Astrocyte of the spinal cord (primary cell): ENCODE measurements around the gene ZNF106.

Experiments used
- DNase-seq: peaks from one replicate; pipeline ENCODE4 v3.0.0; 2011; ENCODE audit warnings: low read depth, low spot score
- H3K4me3 ChIP-seq: 2 replicates; pipeline ENCODE4 v1.5.1; 2011; ENCODE audit warnings: low read depth, mild to moderate bottlenecking, low read length, moderate library complexity
- in situ Hi-C: cut with HindIII; loops from 2 replicates; pipeline ENCODE4 v1.10.0; 2017; ENCODE audit warnings: low sequenced_read_pairs
- TF ChIP-seq, protein P1 (sequence below): IDR thresholded peaks from 2 replicates; pipeline ENCODE4 v1.5.1; 2012; ENCODE audit warnings: low read depth, mild to moderate bottlenecking, low read length, inconsistent platforms

ZNF106 gene

DNA sequence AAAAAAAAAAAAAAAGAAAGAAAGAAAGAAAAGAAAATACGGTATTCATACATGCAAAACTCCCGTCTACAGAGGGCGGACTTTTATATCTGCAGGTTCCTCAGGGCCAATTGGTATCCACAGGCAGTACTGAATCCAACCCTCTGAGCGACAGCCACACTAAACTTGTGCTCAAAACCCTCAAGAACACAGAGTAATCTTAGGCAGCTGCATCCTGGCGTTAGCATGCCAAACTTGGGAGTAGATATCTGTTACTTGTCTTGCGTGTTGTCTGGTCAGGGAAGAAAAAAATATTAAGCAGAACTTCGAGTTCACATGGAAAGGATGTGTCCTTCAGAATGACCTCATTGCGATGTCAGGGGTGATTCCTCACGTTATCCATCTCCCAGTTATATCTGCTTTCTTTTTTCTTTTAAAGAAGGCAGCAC, 17.3 kb upstream of the ZNF106 start:
- H3K4me3 ChIP-seq: no peak overlapping the region
- TF ChIP-seq, protein P1, sequence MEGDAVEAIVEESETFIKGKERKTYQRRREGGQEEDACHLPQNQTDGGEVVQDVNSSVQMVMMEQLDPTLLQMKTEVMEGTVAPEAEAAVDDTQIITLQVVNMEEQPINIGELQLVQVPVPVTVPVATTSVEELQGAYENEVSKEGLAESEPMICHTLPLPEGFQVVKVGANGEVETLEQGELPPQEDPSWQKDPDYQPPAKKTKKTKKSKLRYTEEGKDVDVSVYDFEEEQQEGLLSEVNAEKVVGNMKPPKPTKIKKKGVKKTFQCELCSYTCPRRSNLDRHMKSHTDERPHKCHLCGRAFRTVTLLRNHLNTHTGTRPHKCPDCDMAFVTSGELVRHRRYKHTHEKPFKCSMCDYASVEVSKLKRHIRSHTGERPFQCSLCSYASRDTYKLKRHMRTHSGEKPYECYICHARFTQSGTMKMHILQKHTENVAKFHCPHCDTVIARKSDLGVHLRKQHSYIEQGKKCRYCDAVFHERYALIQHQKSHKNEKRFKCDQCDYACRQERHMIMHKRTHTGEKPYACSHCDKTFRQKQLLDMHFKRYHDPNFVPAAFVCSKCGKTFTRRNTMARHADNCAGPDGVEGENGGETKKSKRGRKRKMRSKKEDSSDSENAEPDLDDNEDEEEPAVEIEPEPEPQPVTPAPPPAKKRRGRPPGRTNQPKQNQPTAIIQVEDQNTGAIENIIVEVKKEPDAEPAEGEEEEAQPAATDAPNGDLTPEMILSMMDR: no peak
- DNase-seq: no peak
- in situ Hi-C loops: no loop called here

DNA sequence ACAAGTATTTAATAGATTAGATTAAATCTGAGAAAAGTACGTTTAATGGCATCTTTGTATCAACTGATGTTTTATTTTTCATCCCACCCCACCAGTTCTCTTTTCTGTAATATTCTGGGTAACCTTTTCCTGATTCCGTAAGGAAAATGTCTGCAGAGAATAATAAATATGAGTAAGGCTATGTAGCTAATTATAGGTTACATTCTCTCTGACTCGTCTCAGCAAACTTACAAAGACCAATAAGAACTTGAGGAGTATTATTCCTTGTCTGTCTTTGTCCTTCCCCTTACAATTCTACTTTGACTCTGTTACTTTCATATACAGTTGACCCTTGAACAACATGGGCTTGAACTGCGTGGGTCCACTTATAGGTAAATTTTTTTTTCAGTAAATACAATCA, 16.6 kb upstream of the ZNF106 start:
- no peak for DNase-seq
- TF ChIP-seq, protein P1: no peak
- in situ Hi-C loops: no loop called here
- no peak overlapping the region for H3K4me3 ChIP-seq

DNA sequence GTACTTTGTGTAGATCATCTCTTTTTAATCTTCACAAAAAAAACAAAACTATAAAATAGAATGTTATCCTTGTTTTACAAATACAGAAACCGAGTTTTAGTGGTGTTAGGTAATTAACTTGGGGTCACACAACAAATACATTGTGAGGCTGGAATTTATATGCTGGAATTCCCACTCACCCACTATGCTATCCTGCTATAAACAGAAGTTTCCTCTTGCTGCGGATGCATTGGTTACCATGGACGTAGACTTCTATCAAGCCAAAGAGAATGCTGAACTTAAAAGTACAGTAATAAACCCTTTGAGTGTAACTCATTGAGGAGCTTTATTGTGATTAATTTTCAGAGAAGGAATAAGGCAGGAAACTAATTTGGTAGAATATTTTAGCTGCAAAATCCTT, 13.7 kb upstream of the ZNF106 start:
- TF ChIP-seq, protein P1: no peak
- in situ Hi-C loops: no loop called here
- no peak for DNase-seq
- H3K4me3 ChIP-seq: no peak overlapping the region

DNA sequence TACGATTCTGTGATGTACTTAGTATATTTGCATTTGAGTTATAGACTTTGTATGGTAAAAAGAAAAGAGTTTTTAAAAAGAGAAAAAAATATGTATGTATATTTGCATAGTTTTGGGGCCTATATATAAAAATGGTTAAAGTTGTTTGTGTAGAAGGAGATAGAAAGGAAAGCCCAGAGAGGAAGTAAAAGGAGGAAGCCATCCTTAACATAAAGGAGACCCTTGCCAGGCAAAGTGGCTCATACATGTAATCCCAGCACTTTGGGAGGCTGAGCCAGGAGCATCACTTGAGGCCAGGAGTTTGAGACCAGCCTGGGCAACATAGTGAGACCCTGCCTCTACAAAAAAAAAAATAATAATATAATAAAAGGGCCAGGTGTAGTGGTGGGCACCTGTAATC, 12.9 kb upstream of the ZNF106 start:
- in situ Hi-C loops: no loop called here
- TF ChIP-seq, protein P1: no peak
- DNase-seq: no peak
- no peak overlapping the region for H3K4me3 ChIP-seq

DNA sequence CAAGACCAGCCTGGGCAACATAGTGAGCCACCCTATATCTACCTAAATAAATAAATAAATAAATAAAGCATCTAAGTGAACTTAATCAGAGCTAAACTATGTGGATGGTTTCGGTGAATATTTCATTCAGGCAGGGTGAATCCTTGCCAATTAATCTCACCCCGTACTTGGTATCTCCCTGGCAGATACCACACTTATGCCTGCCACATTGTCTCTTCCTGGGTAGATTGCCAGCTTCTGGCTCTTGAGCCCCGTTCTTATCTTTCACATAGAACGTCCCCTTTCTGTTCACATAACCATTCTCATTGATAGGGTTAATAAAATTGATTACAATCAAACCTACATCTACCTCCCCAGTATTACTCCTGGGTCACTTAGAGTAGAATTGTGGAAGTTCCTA, 11.5 kb upstream of the ZNF106 start:
- H3K4me3 ChIP-seq: no peak overlapping the region
- no peak for DNase-seq
- in situ Hi-C loops: no loop called here
- TF ChIP-seq, protein P1: no peak

DNA sequence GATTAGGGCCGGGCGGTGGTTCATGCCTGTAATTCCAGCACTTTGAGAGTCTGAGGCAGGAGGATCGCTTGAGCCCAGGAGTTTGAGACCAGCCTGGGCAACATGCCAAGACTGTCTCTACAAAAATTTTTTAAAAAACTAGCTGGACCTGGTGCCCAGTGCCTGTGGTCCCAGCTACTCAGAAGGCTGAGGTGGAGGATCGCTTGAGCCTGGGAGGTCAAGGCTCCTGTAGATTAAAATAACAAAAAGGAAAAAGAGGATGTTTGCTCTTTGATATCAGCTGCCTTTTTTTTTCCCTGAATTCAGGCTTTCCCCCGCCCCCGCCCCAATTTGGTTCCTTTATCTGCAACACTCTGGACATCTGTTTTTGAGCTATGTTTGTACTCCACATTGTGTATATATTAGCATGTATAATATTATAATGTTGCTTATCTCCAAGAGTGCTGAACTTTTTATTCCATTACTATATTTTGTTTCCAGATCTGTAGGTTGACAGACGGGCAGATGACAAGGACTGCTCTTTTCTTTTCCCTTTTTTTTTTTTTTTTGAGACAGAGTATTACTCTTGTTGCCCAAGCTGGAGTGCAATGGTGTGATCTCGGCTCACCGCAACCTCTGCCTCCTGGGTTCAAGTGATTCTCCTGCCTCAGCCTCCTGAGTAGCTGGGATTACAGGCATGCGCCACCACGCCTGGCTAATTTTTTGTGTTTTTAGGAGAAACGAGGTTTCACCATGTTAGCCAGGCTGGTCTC, 9.1 kb upstream of the ZNF106 start:
- in situ Hi-C loops: no loop called here
- TF ChIP-seq, protein P1: no peak
- H3K4me3 ChIP-seq: no peak overlapping the region
- DNase-seq: no peak
